MCF 10A (cell line): ENCODE measurements around the gene WWC1. TPM values are rescaled to one million over a fixed set of nuclear protein-coding genes. Genes with fewer than 3 reads are reported as not detected.

Experiments used
- BruUV-seq: library from RNA; stranded (reverse); fragments of 400-500 nt; replicated peaks from 2 replicates; lab custom pipeline; 2021; lab: Mats Ljungman, UMichigan
- CTCF ChIA-PET: fragments of 300-600 bp; sonication (Branson Sonifier 250); formaldehyde crosslinking; extraction: SDS; loops from one replicate; lab custom pipeline; 2021; ENCODE audit warnings: antibody characterized with exemption, inconsistent platforms; lab: Yijun Ruan, JAX
- POLR2A ChIA-PET: fragments of 300-600, 350-650 bp; sonication (Branson Sonifier 250); formaldehyde crosslinking; extraction: SDS; loops from one replicate; lab custom pipeline; 2020; ENCODE audit warnings: antibody characterized with exemption, inconsistent platforms; lab: Yijun Ruan, JAX
- DNase-seq: peaks from one replicate; pipeline ENCODE4 v3.0.0-alpha.2; 2018; ENCODE audit not compliant: unreplicated experiment
- H3K27ac Mint-ChIP-seq: one replicate; pipeline ENCODE4 v1.8.0; 2022; ENCODE audit warnings: mild to moderate bottlenecking, low read depth, mixed read lengths; ENCODE audit not compliant: unreplicated experiment
- H3K27me3 Mint-ChIP-seq: one replicate; pipeline ENCODE4 v1.8.0; 2022; ENCODE audit warnings: mixed read lengths; ENCODE audit not compliant: insufficient read depth, unreplicated experiment
- H3K36me3 Mint-ChIP-seq: one replicate; pipeline ENCODE4 v1.8.0; 2022; ENCODE audit warnings: mild to moderate bottlenecking, moderate library complexity, mixed read lengths; ENCODE audit not compliant: insufficient read depth, unreplicated experiment
- H3K4me1 Mint-ChIP-seq: one replicate; pipeline ENCODE4 v1.8.0; 2022; ENCODE audit warnings: mixed read lengths; ENCODE audit not compliant: insufficient read depth, unreplicated experiment
- H3K4me3 Mint-ChIP-seq: one replicate; pipeline ENCODE4 v1.8.0; 2022; ENCODE audit warnings: mild to moderate bottlenecking, moderate library complexity, mixed read lengths; ENCODE audit not compliant: unreplicated experiment
- H3K9me3 Mint-ChIP-seq: one replicate; pipeline ENCODE4 v1.8.0; 2022; ENCODE audit warnings: mixed read lengths; ENCODE audit not compliant: unreplicated experiment
- intact Hi-C: fragments of 100-400 bp; cut with micrococcal nuclease; formaldehyde crosslinking; loops from 2 replicates; pipeline ENCODE4 v1.14.1; 2022
- total RNA-seq: library from RNA; stranded (reverse); gene quantifications from 2 replicates; pipeline ENCODE4 v1.2.3, GENCODE V29; 2022
- TF ChIP-seq, protein P1 (sequence below): fragments of 200-600 bp; IDR thresholded peaks from one replicate; pipeline ENCODE4 v1.8.0; 2022; ENCODE audit warnings: antibody characterized with exemption, mild to moderate bottlenecking; ENCODE audit not compliant: unreplicated experiment

Gene WWC1
- total RNA-seq, 1 experiment from 2014 or later = 47.0 TPM

DNA sequence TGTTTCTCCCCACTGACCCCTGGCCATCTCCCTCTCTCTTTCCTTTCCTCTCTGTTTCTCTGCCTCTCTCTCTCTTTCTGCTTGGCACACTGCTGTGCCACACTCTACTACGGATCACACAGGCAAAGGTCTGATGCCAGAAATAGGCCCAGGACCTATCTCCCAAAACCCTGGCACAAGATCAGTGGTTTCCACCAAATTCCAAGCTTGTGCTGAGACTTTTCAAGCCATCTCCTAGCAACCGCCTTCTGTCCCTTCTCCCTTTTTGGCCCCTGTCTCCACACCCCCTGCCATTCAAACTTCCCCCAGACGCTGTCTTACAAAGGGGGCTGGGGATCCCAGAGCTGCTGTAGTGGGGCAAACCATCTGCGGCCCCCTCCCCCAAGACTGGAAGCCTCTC lies 156.4 kb downstream of the WWC1 start:
- H3K9me3 Mint-ChIP-seq = no peaks in the 10 kb centered on the region
- ChIA-PET CTCF (interaction anchor here (0.6 kb wide), 1 partner anchor 231 kb away, joined by 3 read pairs; no protein-coding TSS in a partner anchor), POLR2A (no interaction called here)
- no peak for DNase-seq
- no peak overlapping the region for H3K4me3 Mint-ChIP-seq
- peaks cover 62% of the 10 kb centered on the region for H3K36me3 Mint-ChIP-seq
- intact Hi-C loops = no loop called here
- TF ChIP-seq, protein P1, sequence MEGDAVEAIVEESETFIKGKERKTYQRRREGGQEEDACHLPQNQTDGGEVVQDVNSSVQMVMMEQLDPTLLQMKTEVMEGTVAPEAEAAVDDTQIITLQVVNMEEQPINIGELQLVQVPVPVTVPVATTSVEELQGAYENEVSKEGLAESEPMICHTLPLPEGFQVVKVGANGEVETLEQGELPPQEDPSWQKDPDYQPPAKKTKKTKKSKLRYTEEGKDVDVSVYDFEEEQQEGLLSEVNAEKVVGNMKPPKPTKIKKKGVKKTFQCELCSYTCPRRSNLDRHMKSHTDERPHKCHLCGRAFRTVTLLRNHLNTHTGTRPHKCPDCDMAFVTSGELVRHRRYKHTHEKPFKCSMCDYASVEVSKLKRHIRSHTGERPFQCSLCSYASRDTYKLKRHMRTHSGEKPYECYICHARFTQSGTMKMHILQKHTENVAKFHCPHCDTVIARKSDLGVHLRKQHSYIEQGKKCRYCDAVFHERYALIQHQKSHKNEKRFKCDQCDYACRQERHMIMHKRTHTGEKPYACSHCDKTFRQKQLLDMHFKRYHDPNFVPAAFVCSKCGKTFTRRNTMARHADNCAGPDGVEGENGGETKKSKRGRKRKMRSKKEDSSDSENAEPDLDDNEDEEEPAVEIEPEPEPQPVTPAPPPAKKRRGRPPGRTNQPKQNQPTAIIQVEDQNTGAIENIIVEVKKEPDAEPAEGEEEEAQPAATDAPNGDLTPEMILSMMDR = no peak
- BruUV-seq = no TSS peak
- H3K27ac Mint-ChIP-seq = peak overlapping the region; percentile 52
- H3K4me1 Mint-ChIP-seq = no peaks in the 10 kb centered on the region
- H3K27me3 Mint-ChIP-seq = no peaks in the 10 kb centered on the region

GRCh38 chr5:168449166-168449565 lies 157.7 kb downstream of the WWC1 start:
- intact Hi-C loops = no loop called here
- BruUV-seq = no TSS peak
- DNase-seq = no peak
- Mint-ChIP-seq H3K27ac (peak overlapping the region; percentile 52), H3K36me3 (peaks cover 65% of the 10 kb centered on the region), H3K4me1 (no peaks in the 10 kb centered on the region), H3K4me3 (no peak overlapping the region), H3K27me3 (no peaks in the 10 kb centered on the region), H3K9me3 (no peaks in the 10 kb centered on the region)
- ChIA-PET POLR2A (no interaction called here), CTCF (interaction anchor here (0.6 to 1.4 kb wide), 2 partner anchors 38 to 83 kb away, joined by 3 to 4 read pairs; no protein-coding TSS in a partner anchor)
- TF ChIP-seq, protein P1 = no peak

- intact Hi-C loops = no loop called here
- Mint-ChIP-seq H3K27me3 (no peaks in the 10 kb centered on the region), H3K4me1 (no peaks in the 10 kb centered on the region), H3K4me3 (no peak overlapping the region), H3K36me3 (peaks cover 75% of the 10 kb centered on the region), H3K9me3 (no peaks in the 10 kb centered on the region), H3K27ac (no peak overlapping the region)
- CTCF ChIA-PET = interaction anchor here (0.7 to 2.4 kb wide), 3 partner anchors 29 to 182 kb away, joined by 3 to 7 read pairs (median 4); no protein-coding TSS in a partner anchor
- POLR2A ChIA-PET = no interaction called here
- TF ChIP-seq, protein P1 = no peak
- BruUV-seq = no TSS peak
- no peak for DNase-seq
Measured at GRCh38 chr5:168451565-168451964, 160.1 kb downstream of the WWC1 start.

DNA sequence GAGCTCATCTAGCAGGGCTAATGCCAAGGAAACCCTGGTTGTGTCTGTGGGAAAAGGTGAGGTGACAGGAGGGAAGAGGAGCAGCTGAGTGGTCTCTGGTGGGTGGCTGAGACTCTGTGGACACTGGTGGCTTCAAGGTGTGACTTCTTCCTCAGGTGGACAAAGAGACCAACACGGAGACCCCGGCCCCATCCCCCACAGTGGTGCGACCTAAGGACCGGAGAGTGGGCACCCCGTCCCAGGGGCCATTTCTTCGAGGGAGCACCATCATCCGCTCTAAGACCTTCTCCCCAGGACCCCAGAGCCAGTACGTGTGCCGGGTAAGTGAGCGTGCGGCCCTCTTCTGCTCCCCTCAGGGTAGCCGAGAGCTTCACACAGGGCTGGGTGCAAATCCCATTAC lies 163.8 kb downstream of the WWC1 start:
- intact Hi-C loops = no loop called here
- no peak for DNase-seq
- peaks cover 79% of the 10 kb centered on the region for H3K36me3 Mint-ChIP-seq
- no peaks in the 10 kb centered on the region for H3K4me1 Mint-ChIP-seq
- ChIA-PET CTCF (no interaction called here), POLR2A (no interaction called here)
- no peak overlapping the region for H3K27ac Mint-ChIP-seq
- H3K4me3 Mint-ChIP-seq = no peak overlapping the region
- no peaks in the 10 kb centered on the region for H3K9me3 Mint-ChIP-seq
- no TSS peak for BruUV-seq
- no peaks in the 10 kb centered on the region for H3K27me3 Mint-ChIP-seq
- TF ChIP-seq, protein P1 = no peak
